Parietal lobe (tissue), 2 donors: ENCODE data around the gene FRMD8. TPM values are rescaled to one million over a fixed set of nuclear protein-coding genes. Genes with fewer than 3 reads are reported as not detected.

ENCODE experiments used
- small RNA-seq: library from RNA; depleted of rRNA; stranded (forward); fragments of <200 nt; gene quantifications from one replicate; pipeline ENCODE3, GENCODE V24; 2014; ENCODE audit warnings: low replicate concordance
- total RNA-seq: library from RNA; depleted of rRNA; stranded (reverse); fragments of >200 nt; gene quantifications from one replicate; pipeline ENCODE4 v1.2.3, GENCODE V29; 2014

FRMD8 gene
- total RNA-seq, result 7.8 TPM

GRCh38 chr11:65386307-65387140, at the start of gene FRMD8:
Gene FRMD8, plus strand, starts transcription at chr11:65386637. Its CDS starts 400 bp downstream, at chr11:65387037.

GRCh38 chr11:65354265-65355012, 32.0 kb upstream of the FRMD8 start, which contains the start of gene TIGD3:
Gene TIGD3, plus strand, starts transcription at chr11:65354751. Its CDS starts 1,058 bp downstream, at chr11:65355809.

GRCh38 chr11:65382033-65382803, 4.2 kb upstream of the FRMD8 start, which contains the start of gene SLC25A45:
Gene SLC25A45, minus strand, starts transcription at chr11:65382646. Its CDS starts 695 bp downstream, at chr11:65381951.

DNA sequence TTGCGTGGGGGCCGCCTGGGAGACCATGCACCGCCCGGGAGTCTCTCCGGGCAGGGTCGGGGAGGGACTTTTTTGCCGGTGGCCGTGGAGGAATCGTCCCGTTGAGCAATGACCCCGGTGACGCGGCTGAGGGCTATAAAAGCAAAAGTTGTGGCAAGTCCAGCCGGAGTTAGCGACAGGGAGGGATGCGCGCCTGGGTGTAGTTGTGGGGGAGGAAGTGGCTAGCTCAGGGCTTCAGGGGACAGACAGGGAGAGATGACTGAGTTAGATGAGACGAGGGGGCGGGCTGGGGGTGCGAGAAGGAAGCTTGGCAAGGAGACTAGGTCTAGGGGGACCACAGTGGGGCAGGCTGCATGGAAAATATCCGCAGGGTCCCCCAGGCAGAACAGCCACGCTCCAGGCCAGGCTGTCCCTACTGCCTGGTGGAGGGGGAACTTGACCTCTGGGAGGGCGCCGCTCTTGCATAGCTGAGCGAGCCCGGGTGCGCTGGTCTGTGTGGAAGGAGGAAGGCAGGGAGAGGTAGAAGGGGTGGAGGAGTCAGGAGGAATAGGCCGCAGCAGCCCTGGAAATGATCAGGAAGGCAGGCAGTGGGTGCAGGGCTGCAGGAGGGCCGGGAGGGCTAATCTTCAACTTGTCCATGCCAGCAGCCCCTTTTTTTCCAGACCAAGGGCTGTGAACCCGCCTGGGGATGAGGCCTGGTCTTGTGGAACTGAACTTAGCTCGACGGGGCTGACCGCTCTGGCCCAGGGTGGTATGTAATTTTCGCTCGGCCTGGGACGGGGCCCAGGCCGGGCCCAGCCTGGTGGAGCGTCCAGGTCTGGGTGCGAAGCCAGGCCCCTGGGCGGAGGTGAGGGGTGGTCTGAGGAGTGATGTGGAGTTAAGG, 36.4 kb downstream of the FRMD8 start, which contains the start of gene NEAT1:
Gene NEAT1 (plus strand): TSS at position 166 of the 883 bp plus-strand sequence.

Small RNA genes lying within 50 kb of the gene (small RNA-seq; reads per million reads assigned to genes)
- not detected for gene RF01684

Other genes with a start within 250 kb of the FRMD8 start
- gene SPDYC, start 216.4 kb upstream of the FRMD8 start, total RNA-seq, result not detected
- gene CAPN1, start 204.7 kb upstream of the FRMD8 start, total RNA-seq, result 65.7 TPM
- 4.7 TPM for gene POLA2, start 124.7 kb upstream of the FRMD8 start, total RNA-seq
- gene CDC42EP2, start 71.8 kb upstream of the FRMD8 start, total RNA-seq, result 9.4 TPM
- gene DPF2, start 52.8 kb upstream of the FRMD8 start, total RNA-seq, result 50.7 TPM
- 3.8 TPM for gene TIGD3, start 31.9 kb upstream of the FRMD8 start, total RNA-seq
- 0.31 TPM for gene SLC25A45, start 4.0 kb upstream of the FRMD8 start, total RNA-seq
- gene NEAT1, start 36.2 kb downstream of the FRMD8 start, total RNA-seq, result 11.6 TPM
- 25,265 TPM for gene MALAT1, start 112.4 kb downstream of the FRMD8 start, total RNA-seq
- gene SCYL1, start 138.4 kb downstream of the FRMD8 start, total RNA-seq, result 47.6 TPM
- 53.5 TPM for gene LTBP3, start 171.7 kb downstream of the FRMD8 start, total RNA-seq
- 25.0 TPM for gene ZNRD2, start 183.8 kb downstream of the FRMD8 start, total RNA-seq
- gene FAM89B, start 185.9 kb downstream of the FRMD8 start, total RNA-seq, result 39.4 TPM
- gene EHBP1L1, start 189.4 kb downstream of the FRMD8 start, total RNA-seq, result 21.0 TPM
- gene KCNK7, start 209.2 kb downstream of the FRMD8 start, total RNA-seq, result not detected
- 26.3 TPM for gene MAP3K11, start 227.6 kb downstream of the FRMD8 start, total RNA-seq
- gene PCNX3, start 229.1 kb downstream of the FRMD8 start, total RNA-seq, result 14.1 TPM